IPS-18a (cell line): ENCODE measurements around the gene ARID3A.
A peak's percentile ranks its signal among the peaks of the same experiment; 100 is the strongest.
"Not testable (repeated sequence)": the region's sequence is repeated elsewhere in the genome, so short reads cannot be mapped to it uniquely, and the experiment has no call there.

ENCODE experiments used
- H3K27ac ChIP-seq: one replicate; pipeline ENCODE4 v1.5.1; 2013; ENCODE audit warnings: low read length
- H3K27me3 ChIP-seq: one replicate; pipeline ENCODE4 v1.6.1; 2013; ENCODE audit warnings: mild to moderate bottlenecking, low read length; ENCODE audit not compliant: control insufficient read depth, insufficient read depth
- H3K36me3 ChIP-seq: one replicate; pipeline ENCODE4 v1.6.1; 2013; ENCODE audit warnings: low read depth, low read length; ENCODE audit not compliant: control insufficient read depth
- H3K4me1 ChIP-seq: one replicate; pipeline ENCODE4 v1.6.1; 2013; ENCODE audit warnings: low read depth, low read length; ENCODE audit not compliant: control insufficient read depth
- H3K4me3 ChIP-seq: one replicate; pipeline ENCODE4 v1.5.1; 2013; ENCODE audit warnings: low read length
- H3K9ac ChIP-seq: one replicate; pipeline ENCODE4 v1.6.1; 2013; ENCODE audit warnings: mild to moderate bottlenecking, low read length, moderate library complexity
- H3K9me3 ChIP-seq: one replicate; pipeline ENCODE4 v1.6.1; 2013; ENCODE audit warnings: low read depth, low read length; ENCODE audit not compliant: control insufficient read depth

Gene ARID3A

DNA sequence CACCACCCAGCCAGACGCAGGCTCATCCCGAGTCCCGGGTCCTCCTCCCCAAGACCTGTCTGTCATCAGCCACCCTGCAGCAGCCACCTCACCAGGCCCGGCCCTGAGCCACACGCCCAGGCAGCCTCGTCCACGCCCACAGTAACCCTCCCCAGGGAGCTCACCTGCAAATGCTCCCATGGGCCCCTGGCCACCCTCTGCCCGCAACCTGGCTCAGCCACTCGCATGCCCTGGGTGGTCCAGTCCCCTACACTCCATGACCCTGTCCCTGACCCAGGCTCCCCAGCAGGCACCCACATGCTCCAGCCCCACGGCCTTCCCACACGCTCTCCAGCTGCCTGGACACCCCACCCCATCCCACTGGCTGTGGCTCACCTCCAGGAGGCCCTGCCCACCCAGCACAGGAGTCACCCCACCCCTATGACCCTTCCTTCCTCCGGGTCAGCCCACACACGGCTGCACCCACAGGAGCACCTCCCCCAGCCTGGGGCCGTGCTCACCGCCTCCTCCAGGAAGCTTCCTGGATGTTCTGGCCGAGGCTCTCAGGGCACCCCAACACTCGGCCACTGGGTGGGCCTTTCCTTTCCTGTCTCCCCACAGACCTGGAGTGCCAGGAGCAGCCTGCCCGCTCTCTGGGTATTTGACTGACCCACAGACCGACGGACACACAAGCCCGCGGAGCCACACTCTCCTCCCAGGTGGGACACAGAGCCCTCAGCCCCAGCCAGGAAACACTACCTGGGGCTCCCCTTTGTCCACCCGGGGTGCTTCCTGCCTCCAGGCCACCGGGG lies 91.5 kb downstream of the ARID3A start:
- H3K27ac ChIP-seq = no peak overlapping the region
- H3K4me3 ChIP-seq = no peak overlapping the region
- peaks cover 6% of the 10 kb centered on the region for H3K4me1 ChIP-seq
- no peaks in the 10 kb centered on the region for H3K9me3 ChIP-seq
- H3K9ac ChIP-seq = no peak overlapping the region
- peaks cover 9% of the 10 kb centered on the region for H3K36me3 ChIP-seq
- no peaks in the 10 kb centered on the region for H3K27me3 ChIP-seq

DNA sequence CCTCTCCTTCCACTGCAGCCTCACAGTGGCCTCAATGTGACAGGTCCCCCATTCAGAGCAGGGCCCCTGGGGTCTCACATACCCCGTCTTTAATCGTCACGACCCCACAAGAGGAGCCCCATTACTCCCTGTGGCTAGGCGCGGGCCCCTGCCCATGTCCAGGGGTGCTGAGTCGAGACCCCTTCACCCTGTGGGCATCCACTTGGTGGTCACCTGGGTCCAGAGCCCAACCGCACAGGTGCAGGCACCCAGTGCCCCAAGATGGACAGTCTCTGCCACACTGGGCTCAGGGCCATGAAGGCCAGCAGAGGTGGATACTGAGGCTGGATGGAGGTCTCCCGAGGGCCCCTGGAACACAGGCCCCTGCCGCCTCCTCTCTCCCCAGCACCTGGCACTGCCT lies 92.1 kb downstream of the ARID3A start:
- H3K4me3 ChIP-seq = no peak overlapping the region

DNA sequence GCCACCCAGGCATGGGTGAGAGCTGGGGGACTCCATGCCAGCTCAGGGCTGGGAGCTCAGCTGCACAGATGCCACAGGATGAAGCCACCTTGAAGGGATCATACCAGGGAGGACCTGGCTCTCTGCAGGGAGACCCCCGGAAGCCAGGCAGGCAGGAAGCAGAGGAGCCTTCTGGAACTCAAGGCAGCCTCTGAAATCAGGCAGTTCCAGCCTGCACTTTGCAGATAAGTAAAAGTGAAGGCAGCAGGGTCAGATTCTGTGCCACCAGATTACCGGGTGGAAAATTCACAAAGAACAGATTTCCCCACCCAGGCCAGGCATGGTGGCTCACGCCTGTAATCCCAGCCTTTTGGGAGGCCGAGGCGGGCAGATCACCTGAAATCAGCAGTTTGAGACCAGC lies 92.6 kb downstream of the ARID3A start:
- peaks cover 8% of the 10 kb centered on the region for H3K36me3 ChIP-seq
- H3K27ac ChIP-seq = no peak overlapping the region
- peaks cover 6% of the 10 kb centered on the region for H3K4me1 ChIP-seq
- no peak overlapping the region for H3K4me3 ChIP-seq
- H3K27me3 ChIP-seq = no peaks in the 10 kb centered on the region
- no peaks in the 10 kb centered on the region for H3K9me3 ChIP-seq
- H3K9ac ChIP-seq = no peak overlapping the region

More for the DNA sequence above, 92.1 kb downstream of the ARID3A start:
- Histone ChIP-seq H3K4me1 (peaks cover 6% of the 10 kb centered on the region), H3K27ac (no peak overlapping the region), H3K36me3 (peaks cover 9% of the 10 kb centered on the region), H3K9me3 (no peaks in the 10 kb centered on the region), H3K9ac (no peak overlapping the region), H3K27me3 (no peaks in the 10 kb centered on the region)

DNA sequence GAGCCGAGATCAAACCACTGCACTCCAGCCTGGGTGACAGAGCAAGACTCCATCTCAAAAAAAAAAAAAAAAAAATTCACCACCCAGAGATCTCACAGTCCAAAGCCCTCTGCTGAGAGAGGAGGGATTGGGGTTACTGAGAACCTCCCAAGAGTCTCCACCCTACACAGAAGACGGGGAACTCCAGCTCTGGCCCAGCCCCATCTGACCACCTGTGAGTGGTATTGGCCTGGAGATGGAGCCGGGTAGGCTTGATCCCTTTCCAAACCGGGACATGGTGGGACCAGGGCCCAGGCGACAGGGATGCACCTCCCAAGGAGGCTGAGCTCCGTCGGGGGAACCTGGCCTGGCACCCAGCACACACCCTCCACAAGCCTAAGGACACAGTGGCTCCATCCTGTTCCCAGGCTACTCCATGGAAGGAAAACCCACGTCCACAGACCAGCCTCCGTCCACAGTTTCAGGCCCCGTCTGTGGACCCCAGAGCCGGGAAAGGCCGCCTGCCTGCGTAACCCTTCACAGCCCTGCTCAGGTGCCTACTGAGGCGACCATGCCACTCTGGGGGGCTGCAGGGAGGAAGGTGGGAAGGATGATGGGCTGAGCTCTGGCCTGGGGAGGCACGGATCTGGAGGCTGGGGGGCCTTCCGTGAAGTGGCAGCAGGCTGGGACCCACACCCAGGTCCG lies 93.2 kb downstream of the ARID3A start:
- Histone ChIP-seq H3K9me3 (no peaks in the 10 kb centered on the region), H3K4me3 (peak overlapping the region; percentile 81), H3K9ac (no peak overlapping the region), H3K36me3 (peaks cover 2% of the 10 kb centered on the region), H3K27me3 (no peaks in the 10 kb centered on the region), H3K27ac (no peak overlapping the region), H3K4me1 (peaks cover 6% of the 10 kb centered on the region)

DNA sequence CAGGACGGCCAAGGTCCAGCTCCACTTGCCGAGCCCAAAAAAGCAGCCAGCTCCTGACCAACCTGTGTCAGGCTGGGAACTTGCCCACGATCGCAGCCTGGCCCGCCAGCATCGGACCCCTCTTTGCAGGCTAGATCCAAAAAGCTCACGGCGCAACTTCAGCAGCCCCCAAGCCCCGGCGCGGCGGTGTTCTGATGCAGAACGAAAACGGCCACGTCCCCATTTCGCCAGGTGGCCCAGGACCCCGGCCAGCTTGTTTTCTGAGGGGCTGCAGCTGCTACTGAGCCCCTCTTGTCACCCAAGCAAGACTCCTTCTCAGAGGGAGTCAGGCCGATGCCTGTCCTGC lies 93.8 kb downstream of the ARID3A start:
- Histone ChIP-seq H3K4me3 (peak overlapping the region; percentile 81), H3K27ac (no peak overlapping the region), H3K36me3 (no peaks in the 10 kb centered on the region), H3K4me1 (peaks cover 6% of the 10 kb centered on the region), H3K27me3 (no peaks in the 10 kb centered on the region), H3K9me3 (no peaks in the 10 kb centered on the region), H3K9ac (peak overlapping the region; percentile 62)

DNA sequence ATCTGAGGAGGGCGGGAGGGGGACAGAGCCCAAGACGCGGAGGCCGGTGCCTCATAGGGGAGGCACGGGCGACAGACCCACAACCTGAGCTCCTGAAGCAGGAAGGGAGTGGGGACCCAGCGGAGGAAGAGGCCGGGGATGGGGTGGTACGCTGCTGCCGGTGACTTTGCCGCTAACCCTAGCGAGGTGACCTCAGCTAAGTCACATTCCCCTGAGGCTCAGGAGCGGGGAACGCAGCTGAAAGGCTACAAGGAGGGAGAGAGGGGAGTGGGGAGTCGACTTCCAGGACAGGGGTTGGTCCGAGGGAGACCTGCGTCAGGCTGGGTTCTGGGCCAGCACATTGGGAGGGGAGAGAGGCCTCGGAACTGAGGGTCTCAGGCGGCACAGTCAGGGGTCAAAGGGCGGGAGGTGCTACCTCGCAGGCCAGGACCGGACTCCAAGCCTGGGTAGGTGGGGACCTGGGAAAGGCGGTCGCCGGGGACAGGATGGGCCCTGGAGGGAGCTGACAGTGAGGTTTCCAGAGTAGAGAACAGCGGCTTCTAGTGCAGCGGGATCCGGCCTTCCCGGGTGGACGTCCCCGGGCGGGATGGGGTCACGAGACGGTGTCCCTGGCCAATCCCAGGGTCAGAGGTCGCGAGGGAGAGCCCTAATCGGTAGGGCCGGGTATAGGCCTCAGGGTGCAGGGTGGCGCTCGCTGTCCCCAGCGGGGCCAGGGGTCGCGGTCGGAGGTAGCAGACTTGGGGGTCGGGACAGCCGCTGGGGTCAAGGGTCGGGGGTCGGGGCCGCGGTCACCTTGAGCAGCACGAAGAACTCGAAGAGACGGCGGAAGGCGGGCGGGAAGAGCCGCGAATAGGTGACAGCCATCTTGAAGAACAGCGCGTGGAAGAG lies 94.4 kb downstream of the ARID3A start:
- peaks cover 6% of the 10 kb centered on the region for H3K4me1 ChIP-seq

DNA sequence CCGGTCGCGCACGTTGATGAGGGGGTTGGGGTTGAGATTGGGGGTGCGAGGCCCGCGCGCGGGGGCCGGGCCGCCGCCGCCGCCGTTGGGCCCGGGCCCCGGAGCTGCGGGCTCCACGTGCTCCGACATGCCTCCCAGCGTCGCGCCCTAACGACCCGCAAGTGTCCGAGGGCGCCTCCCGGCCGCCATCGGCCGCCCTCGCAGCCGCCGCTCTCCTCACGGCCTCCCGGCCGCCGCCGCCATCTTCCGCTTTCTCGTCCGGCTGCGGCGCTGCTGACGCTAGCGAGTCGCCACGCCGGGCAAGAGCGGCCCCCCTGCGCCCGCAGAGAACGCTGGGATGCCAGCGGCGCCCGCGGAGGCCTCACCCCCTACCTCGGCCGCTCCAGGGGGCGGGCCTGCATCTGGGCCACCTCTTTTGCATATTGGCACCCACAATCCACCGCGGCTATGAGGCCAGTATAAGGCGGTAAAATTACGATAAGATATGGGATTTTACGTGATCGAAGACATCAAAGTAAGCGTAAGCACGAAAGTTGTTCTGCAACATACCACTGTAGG lies 95.1 kb downstream of the ARID3A start, which contains the start of gene TMEM259:
TMEM259 (minus strand) TSS at position 256 of the 558 bp plus-strand sequence; CDS start at position 129, 127 bp downstream.
- H3K9ac ChIP-seq = peak within 1 kb of the TSS; percentile 62
- peak within 1 kb of the TSS; percentile 90 for H3K27ac ChIP-seq
- no peaks in the 10 kb centered on the region for H3K27me3 ChIP-seq
- peaks cover 6% of the 10 kb centered on the region for H3K4me1 ChIP-seq
- H3K4me3 ChIP-seq = peak within 1 kb of the TSS; percentile 81
- H3K9me3 ChIP-seq = no peaks in the 10 kb centered on the region
- no peaks in the 10 kb centered on the region for H3K36me3 ChIP-seq

More for the DNA sequence above, 94.4 kb downstream of the ARID3A start:
- Histone ChIP-seq H3K9me3 (no peaks in the 10 kb centered on the region), H3K27ac (no peak overlapping the region), H3K4me3 (peak overlapping the region; percentile 81), H3K9ac (peak overlapping the region; percentile 62), H3K27me3 (no peaks in the 10 kb centered on the region), H3K36me3 (no peaks in the 10 kb centered on the region)

DNA sequence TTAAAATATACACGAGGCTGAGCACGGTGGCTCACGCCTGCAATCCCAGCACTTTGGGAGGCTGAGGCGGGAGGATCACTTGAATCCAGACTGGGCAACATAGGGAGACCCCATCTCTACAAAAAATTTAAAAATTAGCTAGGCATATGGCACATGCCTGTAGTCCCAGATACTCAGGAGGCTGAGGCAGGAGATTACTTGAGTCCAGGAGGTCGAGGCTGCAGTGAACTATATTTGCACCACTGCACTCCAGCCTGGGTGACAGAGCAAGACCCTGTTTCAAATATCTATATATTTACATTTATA lies 98.0 kb downstream of the ARID3A start:
- H3K4me1 ChIP-seq, H3K27ac ChIP-seq, H3K27me3 ChIP-seq, H3K9ac ChIP-seq, H3K4me3 ChIP-seq, H3K9me3 ChIP-seq, H3K36me3 ChIP-seq: not testable (repeated sequence)

DNA sequence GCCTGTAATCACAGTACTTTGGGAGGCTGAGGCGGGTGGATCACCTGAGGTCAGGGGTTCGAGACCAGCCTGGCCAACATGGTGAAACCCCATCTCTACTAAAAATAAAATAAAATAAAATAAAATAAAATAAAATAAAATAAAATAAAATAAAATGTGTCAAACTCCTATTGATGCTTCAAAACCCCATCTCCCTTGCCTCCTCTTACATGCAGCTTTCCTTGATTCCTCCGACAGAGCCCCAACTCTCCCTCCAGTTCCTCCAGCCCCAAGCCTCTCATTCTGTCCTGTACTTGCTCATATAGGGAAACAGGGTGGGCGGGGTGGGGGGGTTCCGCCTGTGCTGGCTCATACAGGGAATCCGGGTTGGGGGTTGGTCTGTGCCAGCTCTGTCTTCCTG lies 99.2 kb downstream of the ARID3A start:
- H3K9me3 ChIP-seq, H3K27ac ChIP-seq, H3K4me1 ChIP-seq, H3K4me3 ChIP-seq, H3K27me3 ChIP-seq, H3K9ac ChIP-seq, H3K36me3 ChIP-seq: not testable (repeated sequence)
